ENCODE data around the gene NPAS3. TPM values are rescaled to one million over a fixed set of nuclear protein-coding genes. Genes with fewer than 3 reads are reported as not detected.

The NPAS3 gene
- total RNA-seq, 4 donors from 2014 or later = 1.5 to 12.3 (median 3.4) TPM

GRCh38 chr14:33580231-33580749 is 641.6 kb downstream of the NPAS3 start:
- no peaks in the 10 kb centered on the region for H3K36me3 ChIP-seq
- no peaks in the 10 kb centered on the region for H3K4me1 ChIP-seq
- no peak for TF ChIP-seq CTCF (IDR thresholded peaks at IDR 0.05)
- no peak for TF ChIP-seq POLR2A (IDR thresholded peaks at IDR 0.05)
- no peak for TF ChIP-seq EP300 (IDR thresholded peaks at IDR 0.05)
- 79 to 84% methylated on average over 9 of the region's 9 CpGs for WGBS, 2 donors
- no peak overlapping the region for H3K27ac ChIP-seq
- no peaks in the 10 kb centered on the region for H3K9me3 ChIP-seq
- H3K4me3 ChIP-seq = no peak overlapping the region
- no peaks in the 10 kb centered on the region for H3K27me3 ChIP-seq
- DNase-seq (ENCODE audit: low spot score in 2 of 2) = no peak

- TF ChIP-seq CTCF (IDR thresholded peaks at IDR 0.05) (no peak), POLR2A (IDR thresholded peaks at IDR 0.05) (no peak), EP300 (IDR thresholded peaks at IDR 0.05) (no peak)
- H3K27ac ChIP-seq = no peak overlapping the region
- 91 to 94% methylated on average over 2 of the region's 2 CpGs for WGBS, 2 donors
- no peaks in the 10 kb centered on the region for H3K36me3 ChIP-seq
- no peaks in the 10 kb centered on the region for H3K9me3 ChIP-seq
- no peaks in the 10 kb centered on the region for H3K4me1 ChIP-seq
- no peak overlapping the region for H3K4me3 ChIP-seq
- no peaks in the 10 kb centered on the region for H3K27me3 ChIP-seq
- DNase-seq (ENCODE audit: low spot score in 2 of 2) = no peak
These were observed 642.2 kb downstream of the NPAS3 start for GRCh38 chr14:33580841-33581240.

GRCh38 chr14:33584697-33585096 is 646.0 kb downstream of the NPAS3 start:
- DNase-seq (ENCODE audit: low spot score in 2 of 2) = no peak
- Histone ChIP-seq H3K9me3 (no peaks in the 10 kb centered on the region), H3K4me1 (no peaks in the 10 kb centered on the region), H3K36me3 (no peaks in the 10 kb centered on the region), H3K27ac (no peak overlapping the region), H3K27me3 (no peaks in the 10 kb centered on the region), H3K4me3 (no peak overlapping the region)
- 91% methylated on average over 2 of the region's 2 CpGs for WGBS, 2 donors
- TF ChIP-seq EP300 (IDR thresholded peaks at IDR 0.05) = no peak
- TF ChIP-seq POLR2A (IDR thresholded peaks at IDR 0.05) = no peak
- no peak for TF ChIP-seq CTCF (IDR thresholded peaks at IDR 0.05)

- no peaks in the 10 kb centered on the region for H3K27me3 ChIP-seq
- DNase-seq (ENCODE audit: low spot score in 2 of 2) = no peak
- H3K4me1 ChIP-seq = no peaks in the 10 kb centered on the region
- WGBS, 2 donors = 47 to 56% methylated on average over 4 of the region's 4 CpGs
- no peak overlapping the region for H3K4me3 ChIP-seq
- H3K9me3 ChIP-seq = no peaks in the 10 kb centered on the region
- H3K36me3 ChIP-seq = no peaks in the 10 kb centered on the region
- no peak overlapping the region for H3K27ac ChIP-seq
- TF ChIP-seq POLR2A (IDR thresholded peaks at IDR 0.05) (no peak), CTCF (IDR thresholded peaks at IDR 0.05) (no peak), EP300 (IDR thresholded peaks at IDR 0.05) (no peak)
These were observed 648.1 kb downstream of the NPAS3 start for GRCh38 chr14:33586806-33587205.

GRCh38 chr14:33587791-33588190 is 649.1 kb downstream of the NPAS3 start:
- TF ChIP-seq POLR2A (IDR thresholded peaks at IDR 0.05) = no peak
- no peak for TF ChIP-seq CTCF (IDR thresholded peaks at IDR 0.05)
- no peak for TF ChIP-seq EP300 (IDR thresholded peaks at IDR 0.05)
- 86 to 87% methylated on average over 5 of the region's 5 CpGs for WGBS, 2 donors
- H3K36me3 ChIP-seq = no peaks in the 10 kb centered on the region
- DNase-seq (ENCODE audit: low spot score in 2 of 2) = no peak
- H3K4me1 ChIP-seq = no peaks in the 10 kb centered on the region
- H3K27ac ChIP-seq = no peak overlapping the region
- H3K27me3 ChIP-seq = no peaks in the 10 kb centered on the region
- no peaks in the 10 kb centered on the region for H3K9me3 ChIP-seq
- no peak overlapping the region for H3K4me3 ChIP-seq

Data from tibial nerve (tissue), 4 donors.